Measurements from ENCODE around the gene OPN4.

DNA sequence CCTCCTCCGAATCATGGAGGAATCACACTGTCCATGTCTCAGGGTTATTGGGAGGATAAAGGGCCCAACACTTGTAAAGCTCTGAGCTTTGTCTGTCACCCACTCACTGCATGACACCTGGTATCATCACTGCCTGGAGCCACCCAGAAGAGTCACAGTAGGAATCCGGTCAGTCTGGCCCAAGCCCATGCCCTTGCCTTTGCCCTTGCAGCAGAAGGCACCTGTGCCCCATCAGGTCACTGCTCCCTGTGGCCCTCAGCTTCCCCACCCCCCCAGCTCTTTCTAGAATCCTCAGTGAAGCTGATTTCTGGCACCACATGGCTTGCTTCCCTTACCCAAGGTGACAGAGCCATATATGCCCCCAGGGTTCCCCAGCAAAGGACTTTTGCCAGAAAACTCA lies 28.3 kb downstream of the OPN4 start:
- TF ChIP-seq EZH2phosphoT487 (IDR thresholded peaks at IDR 0.05; ENCODE audit: insufficient read depth, low read depth) (no peak), EZH2 (IDR thresholded peaks at IDR 0.05; ENCODE audit: insufficient read depth, poor library complexity, severe bottlenecking) (no peak)
